ENCODE data around the gene F5.

The F5 gene

DNA sequence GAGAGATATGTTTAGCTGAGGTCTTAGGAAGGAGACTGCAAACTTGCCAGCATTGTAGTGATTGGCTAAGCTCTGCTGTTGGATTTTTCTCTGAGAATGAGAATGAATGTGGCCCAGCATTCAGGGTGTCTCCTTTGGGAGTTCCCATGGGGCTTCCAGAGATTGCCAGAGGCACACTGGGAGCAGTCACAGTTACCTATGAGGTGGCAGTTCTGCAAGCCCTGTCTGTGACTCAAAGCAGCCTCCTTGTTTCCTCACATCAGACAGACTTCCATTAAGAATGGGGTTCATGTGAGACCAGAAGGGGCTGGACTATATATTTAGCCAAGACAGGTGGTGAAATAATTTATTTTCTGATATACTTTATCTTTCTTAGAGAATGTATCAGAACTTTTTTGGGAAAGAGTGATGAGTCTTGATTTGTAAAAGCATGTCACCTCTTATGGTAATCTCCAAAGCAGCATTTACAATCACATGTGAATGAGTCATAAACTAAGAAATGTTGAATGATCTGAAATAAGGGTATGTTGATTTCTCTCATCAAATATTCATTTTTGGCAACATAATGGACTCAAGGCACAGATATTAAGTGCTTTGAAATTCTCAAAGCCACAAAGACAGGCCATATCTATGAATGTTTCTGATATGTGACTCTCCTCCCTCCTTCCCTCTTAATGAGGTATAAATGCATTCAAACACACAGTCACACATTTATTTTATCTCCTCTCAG is 91.1 kb downstream of the F5 start:
- no peaks in the 10 kb centered on the region for H4K20me1 ChIP-seq (ENCODE audit: insufficient read depth)
- no peak overlapping the region for H3K27ac ChIP-seq
- H3K36me3 ChIP-seq (ENCODE audit: insufficient read depth): no peaks in the 10 kb centered on the region
- no peak overlapping the region for H3K4me3 ChIP-seq (IDR thresholded peaks at IDR 0.05; ENCODE audit: insufficient read depth, low read depth, low read length)
- H3K4me1 ChIP-seq (ENCODE audit: low read depth, poor library complexity, severe bottlenecking): no peaks in the 10 kb centered on the region
- H3K4me2 ChIP-seq: no peak overlapping the region
- no peaks in the 10 kb centered on the region for H3K79me2 ChIP-seq (ENCODE audit: insufficient read depth, low read depth)
- H3K27me3 ChIP-seq (ENCODE audit: insufficient read depth, low read depth): no peaks in the 10 kb centered on the region
- TF ChIP-seq, protein P1, sequence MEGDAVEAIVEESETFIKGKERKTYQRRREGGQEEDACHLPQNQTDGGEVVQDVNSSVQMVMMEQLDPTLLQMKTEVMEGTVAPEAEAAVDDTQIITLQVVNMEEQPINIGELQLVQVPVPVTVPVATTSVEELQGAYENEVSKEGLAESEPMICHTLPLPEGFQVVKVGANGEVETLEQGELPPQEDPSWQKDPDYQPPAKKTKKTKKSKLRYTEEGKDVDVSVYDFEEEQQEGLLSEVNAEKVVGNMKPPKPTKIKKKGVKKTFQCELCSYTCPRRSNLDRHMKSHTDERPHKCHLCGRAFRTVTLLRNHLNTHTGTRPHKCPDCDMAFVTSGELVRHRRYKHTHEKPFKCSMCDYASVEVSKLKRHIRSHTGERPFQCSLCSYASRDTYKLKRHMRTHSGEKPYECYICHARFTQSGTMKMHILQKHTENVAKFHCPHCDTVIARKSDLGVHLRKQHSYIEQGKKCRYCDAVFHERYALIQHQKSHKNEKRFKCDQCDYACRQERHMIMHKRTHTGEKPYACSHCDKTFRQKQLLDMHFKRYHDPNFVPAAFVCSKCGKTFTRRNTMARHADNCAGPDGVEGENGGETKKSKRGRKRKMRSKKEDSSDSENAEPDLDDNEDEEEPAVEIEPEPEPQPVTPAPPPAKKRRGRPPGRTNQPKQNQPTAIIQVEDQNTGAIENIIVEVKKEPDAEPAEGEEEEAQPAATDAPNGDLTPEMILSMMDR (conservative IDR thresholded peaks at IDR 0.05; ENCODE audit: low read depth, low read length): no peak
- H3K9ac ChIP-seq: no peak overlapping the region
- no peak overlapping the region for H2AFZ ChIP-seq (ENCODE audit: low read depth)

DNA sequence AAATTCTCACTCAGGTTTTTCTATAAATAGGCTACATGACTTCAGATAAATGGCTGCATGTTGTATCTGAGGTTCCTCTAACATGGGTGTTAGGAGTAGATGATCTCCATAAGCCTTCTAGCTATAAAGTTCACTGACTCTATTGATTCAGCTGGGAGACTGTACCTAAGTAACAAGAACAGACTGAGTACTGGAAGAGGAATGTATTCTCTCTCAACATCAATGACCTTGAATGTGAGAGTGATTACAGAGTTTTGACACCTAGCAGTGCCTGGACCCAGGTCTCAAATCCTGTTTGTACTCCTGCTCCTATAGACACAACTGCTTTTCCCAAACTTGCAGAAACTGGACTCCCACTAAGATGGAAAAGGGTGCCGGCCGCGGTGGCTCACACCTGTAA is 91.9 kb downstream of the F5 start:
- Histone ChIP-seq H3K36me3 (ENCODE audit: insufficient read depth) (no peaks in the 10 kb centered on the region), H3K27ac (no peak overlapping the region), H4K20me1 (ENCODE audit: insufficient read depth) (no peaks in the 10 kb centered on the region), H3K79me2 (ENCODE audit: insufficient read depth, low read depth) (no peaks in the 10 kb centered on the region), H3K4me3 (IDR thresholded peaks at IDR 0.05; ENCODE audit: insufficient read depth, low read depth, low read length) (no peak overlapping the region), H3K9ac (no peak overlapping the region), H3K27me3 (ENCODE audit: insufficient read depth, low read depth) (no peaks in the 10 kb centered on the region), H3K4me2 (no peak overlapping the region), H3K4me1 (ENCODE audit: low read depth, poor library complexity, severe bottlenecking) (no peaks in the 10 kb centered on the region), H2AFZ (ENCODE audit: low read depth) (no peak overlapping the region)
- TF ChIP-seq, protein P1 (conservative IDR thresholded peaks at IDR 0.05; ENCODE audit: low read depth, low read length): no peak

DNA sequence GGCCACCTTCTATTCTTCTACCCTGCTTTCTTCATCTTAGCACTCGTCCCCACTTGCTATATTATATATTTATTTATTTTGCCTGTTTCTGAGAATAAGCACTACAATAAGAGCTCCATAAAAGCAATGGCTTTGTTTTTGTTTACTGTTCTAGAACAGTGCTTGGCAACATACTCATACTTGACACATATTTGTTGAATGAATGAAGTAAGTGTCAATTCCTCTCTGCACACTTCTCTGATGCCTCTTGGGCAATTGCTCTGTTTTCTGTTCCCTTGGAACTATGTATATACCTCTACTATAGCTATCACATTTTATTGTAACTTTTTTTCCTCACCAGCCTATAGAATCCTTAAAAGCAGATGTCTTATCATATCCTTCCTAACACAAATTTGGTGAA is 93.0 kb downstream of the F5 start:
- Histone ChIP-seq H3K36me3 (ENCODE audit: insufficient read depth) (no peaks in the 10 kb centered on the region), H3K27ac (no peak overlapping the region), H3K9ac (no peak overlapping the region), H3K27me3 (ENCODE audit: insufficient read depth, low read depth) (no peaks in the 10 kb centered on the region), H3K4me2 (no peak overlapping the region), H3K4me1 (ENCODE audit: low read depth, poor library complexity, severe bottlenecking) (no peaks in the 10 kb centered on the region), H3K4me3 (IDR thresholded peaks at IDR 0.05; ENCODE audit: insufficient read depth, low read depth, low read length) (no peak overlapping the region), H3K79me2 (ENCODE audit: insufficient read depth, low read depth) (no peaks in the 10 kb centered on the region), H4K20me1 (ENCODE audit: insufficient read depth) (no peaks in the 10 kb centered on the region), H2AFZ (ENCODE audit: low read depth) (no peak overlapping the region)
- TF ChIP-seq, protein P1 (conservative IDR thresholded peaks at IDR 0.05; ENCODE audit: low read depth, low read length): no peak

GRCh38 chr1:169491845-169492281 is 94.4 kb downstream of the F5 start:
- Histone ChIP-seq H3K27me3 (ENCODE audit: insufficient read depth, low read depth) (no peaks in the 10 kb centered on the region), H3K27ac (no peak overlapping the region), H3K4me2 (no peak overlapping the region), H3K36me3 (ENCODE audit: insufficient read depth) (no peaks in the 10 kb centered on the region), H2AFZ (ENCODE audit: low read depth) (no peak overlapping the region), H3K9ac (no peak overlapping the region), H3K4me1 (ENCODE audit: low read depth, poor library complexity, severe bottlenecking) (peaks cover 4% of the 10 kb centered on the region), H3K79me2 (ENCODE audit: insufficient read depth, low read depth) (no peaks in the 10 kb centered on the region), H4K20me1 (ENCODE audit: insufficient read depth) (no peaks in the 10 kb centered on the region), H3K4me3 (IDR thresholded peaks at IDR 0.05; ENCODE audit: insufficient read depth, low read depth, low read length) (no peak overlapping the region)
- TF ChIP-seq, protein P1 (conservative IDR thresholded peaks at IDR 0.05; ENCODE audit: low read depth, low read length): no peak
